GM18520 (cell line): ENCODE results near the gene SLBP.

ENCODE experiments used
- ATAC-seq: cut with Tn5 transposase; IDR thresholded peaks from one replicate; pipeline ENCODE4 v1.9.1; 2021; ENCODE audit not compliant: unreplicated experiment

The SLBP gene

DNA sequence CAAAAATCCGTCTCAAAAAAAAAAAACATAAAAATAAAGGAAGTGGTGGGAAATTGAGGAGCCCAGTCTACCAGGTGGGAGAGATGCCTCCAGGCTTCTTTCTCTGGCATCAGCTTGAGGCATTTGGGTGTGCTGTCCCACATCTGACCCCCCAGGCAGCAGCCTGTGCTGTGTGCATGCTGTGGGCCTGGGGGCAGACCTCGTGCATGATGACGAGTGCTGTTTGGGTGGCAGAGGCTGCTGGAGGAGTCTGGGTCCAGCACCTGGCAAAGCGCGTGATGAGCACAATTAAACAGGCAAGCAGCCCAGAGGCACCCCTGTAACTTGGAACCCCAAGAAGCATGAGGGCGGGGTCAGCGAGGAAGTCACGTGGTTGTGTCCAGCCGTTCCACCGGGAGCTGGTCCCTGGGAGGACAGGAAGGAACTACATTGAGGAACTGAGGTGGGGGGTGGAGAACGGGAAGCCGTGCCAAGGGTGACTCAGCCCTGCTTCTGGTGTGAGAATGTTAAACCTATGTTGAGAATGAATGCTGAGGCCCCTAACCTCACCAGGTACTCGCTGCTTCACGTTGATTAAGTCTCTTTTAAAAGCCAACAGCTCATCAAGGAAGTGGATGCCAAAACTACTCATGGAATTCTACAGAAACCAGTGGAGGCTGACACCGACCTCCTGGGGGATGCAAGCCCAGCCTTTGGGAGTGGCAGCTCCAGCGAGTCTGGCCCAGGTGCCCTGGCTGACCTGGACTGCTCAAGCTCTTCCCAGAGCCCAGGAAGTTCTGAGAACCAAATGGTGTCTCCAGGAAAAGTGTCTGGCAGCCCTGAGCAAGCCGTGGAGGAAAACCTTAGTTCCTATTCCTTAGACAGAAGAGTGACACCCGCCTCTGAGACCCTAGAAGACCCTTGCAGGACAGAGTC is 15.3 kb upstream of the SLBP start:
- ATAC-seq = no peak

DNA sequence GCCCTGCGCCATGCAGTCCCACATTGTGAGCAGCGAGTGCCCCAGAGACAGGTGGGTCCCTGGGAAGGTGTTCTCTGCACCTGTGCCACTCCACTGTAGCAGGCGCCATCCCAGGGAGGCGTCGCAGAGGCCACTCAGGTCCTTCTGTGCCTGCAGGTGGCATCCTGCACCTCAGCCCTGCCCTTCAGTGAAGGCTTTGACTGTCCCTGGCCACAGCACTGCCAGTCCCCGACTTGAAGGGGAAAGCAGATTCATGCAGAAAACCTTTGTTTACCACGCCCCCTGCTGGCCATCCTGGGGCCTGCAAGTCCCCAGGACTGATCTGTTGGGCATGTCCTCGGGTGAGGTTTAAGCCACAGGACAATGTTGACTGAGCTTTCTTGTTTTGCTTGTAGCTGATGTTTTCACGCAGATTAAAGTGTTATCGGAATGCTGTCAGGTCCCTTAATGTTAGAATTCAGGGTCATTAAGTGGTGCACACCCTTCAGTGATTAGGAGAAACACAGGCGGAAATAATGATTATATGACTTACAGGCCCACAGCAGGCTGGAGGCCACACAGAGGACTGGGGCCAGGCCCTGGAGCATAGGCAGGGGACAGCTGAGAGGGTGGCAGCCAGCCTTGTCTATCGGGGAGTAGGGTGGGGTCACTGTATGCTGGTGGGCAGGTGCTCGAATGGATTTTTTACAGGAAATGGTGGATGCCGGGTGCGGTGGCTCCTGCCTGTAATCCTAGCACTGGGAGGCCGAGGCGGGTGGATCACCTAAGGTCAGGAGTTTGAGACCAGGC is 14.2 kb upstream of the SLBP start:
- no peak for ATAC-seq

DNA sequence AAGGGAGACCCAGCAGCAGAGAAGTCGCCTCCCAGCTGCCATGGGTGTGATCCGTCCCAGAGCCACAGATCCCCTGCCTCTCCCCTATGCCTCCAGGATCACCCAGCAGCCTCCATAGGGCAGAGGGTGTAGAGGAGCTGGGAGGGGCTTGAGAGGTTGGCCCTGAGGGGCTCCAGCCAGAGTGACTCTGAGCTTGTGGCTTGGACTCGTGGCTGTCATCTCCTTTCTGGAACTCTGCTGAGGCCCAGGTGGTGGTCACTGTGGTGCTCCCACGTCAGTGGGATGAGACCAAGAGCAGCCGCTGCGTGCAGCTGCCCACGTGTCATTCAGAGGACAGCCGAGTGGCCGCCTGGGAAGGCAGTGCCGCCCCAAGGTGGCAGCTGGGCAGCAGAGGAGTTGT is 13.4 kb upstream of the SLBP start:
- no peak for ATAC-seq

DNA sequence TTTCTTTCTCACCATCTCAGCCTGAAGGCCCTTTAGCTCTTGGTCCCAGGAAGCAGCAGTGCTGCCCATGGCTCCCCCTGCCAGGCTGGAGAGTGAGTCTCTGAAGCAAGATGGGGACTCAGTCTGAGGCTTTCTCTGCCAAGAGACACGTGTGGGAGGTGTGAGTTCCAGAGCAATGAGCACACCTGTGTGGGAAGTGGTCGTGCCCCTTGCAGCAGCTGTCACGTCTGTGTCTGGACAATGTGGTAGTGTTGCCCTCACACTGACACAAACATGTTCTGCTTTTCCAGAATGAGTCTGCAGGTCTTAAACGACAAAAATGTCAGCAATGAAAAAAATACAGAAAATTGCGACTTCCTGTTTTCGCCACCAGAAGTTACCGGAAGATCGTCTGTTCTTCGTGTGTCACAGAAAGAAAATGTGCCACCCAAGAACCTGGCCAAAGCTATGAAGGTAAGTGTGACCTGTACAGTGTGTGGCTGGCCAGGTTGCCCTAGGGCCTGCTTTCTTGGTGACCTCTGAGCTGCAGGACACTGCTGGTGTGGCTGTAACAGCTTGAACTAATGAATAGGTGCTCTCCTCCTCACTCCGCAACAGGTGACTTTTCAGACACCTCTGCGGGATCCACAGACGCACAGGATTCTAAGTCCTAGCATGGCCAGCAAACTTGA is 11.1 kb upstream of the SLBP start:
- no peak for ATAC-seq

GRCh38 chr4:1722551-1723118 is 10.5 kb upstream of the SLBP start:
- ATAC-seq = no peak

DNA sequence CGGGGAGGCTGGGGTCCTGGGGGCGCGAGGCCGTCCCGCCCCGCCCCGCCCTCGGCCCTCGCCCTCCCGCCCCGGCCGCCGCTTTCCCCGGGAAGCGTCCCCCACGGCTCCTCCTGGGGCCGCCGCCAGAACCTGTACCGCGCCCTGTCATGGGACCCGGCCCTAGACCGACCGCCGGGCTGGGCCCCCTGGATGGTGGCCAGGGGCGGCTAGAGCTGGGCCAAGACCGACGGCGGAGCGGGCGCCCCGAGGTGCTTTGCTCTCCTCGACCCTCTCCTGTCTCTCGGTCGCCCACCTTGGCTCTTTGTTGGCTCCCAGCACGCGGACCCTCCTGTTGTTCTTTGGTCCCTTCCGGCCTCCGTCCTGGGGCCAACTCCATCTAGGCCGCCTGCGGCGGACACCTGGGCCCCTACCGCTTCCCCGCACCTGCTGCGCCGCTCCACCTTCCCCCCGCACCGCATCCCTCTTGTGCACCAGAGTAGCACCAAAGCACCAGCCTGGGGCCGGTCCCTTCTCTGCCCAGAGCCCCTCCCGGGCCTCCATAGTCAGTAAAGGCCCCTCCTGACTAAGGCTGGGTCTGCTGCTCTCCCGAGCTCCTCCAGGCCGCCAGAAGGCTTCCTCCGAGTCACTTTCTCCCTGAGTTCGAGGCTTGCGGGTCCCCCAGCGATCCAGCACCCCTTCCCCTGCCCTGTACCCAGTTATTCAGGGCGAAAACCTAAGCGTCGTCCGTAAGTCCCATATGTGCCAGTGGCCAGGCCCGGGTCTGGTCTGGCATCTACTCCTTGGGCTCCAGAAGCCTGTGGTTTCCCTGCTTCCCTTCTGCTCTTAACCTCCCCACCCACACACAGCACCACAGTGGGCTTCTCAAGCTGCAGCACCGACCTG is 9.8 kb upstream of the SLBP start:
- ATAC-seq = no peak

- ATAC-seq = peak; percentile 75
Observed at GRCh38 chr4:1721003-1721665, 9.0 kb upstream of the SLBP start, which contains the start of the genes TACC3 and TMEM129. TSS of gene TACC3 (plus strand) at chr4:1721521. CDS start at chr4:1723422, 1,901 bp downstream. TSS of gene TMEM129 (minus strand) at chr4:1721323. CDS start at chr4:1720837, 486 bp downstream.

DNA sequence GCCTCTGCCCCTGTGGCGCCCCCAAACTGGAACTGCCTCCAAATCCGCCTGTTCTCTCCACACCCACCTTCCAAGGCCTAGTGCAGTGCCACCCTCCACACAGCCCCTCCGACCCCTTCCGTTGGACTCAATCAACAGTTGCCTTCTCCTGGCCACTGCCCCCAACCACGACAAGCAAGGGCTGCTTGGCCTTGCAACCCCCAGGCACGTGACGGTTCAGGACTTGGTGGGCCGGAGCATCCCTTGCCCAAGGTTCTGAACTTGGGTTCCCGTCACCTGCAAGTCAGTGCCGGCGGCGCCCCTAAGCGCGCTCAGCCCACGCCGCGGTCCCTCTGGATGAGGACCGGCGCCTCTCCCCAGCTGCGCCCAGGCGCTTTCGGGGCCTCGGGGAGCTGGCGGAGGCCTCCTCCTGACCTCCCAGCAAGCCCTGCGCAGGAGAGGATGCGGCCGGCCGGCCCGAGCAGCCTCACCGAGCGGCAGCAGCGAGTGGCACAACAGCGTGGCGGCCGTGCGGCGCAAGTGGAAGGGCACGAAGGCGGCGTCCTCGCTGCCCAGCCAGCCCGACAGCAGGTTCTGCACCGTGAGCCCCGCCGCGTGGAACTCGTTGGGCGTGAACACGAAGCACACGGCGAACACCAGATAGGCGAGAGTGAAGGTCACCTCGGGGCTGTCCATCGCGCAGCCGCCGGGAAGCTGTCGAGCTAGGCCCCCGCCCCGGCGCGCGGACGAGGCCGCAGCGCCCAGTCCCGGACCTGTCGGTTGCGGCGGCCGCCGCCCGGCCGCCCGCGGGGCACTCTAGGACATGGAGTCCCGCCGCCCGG is 8.3 kb upstream of the SLBP start:
- ATAC-seq = peak; percentile 1

DNA sequence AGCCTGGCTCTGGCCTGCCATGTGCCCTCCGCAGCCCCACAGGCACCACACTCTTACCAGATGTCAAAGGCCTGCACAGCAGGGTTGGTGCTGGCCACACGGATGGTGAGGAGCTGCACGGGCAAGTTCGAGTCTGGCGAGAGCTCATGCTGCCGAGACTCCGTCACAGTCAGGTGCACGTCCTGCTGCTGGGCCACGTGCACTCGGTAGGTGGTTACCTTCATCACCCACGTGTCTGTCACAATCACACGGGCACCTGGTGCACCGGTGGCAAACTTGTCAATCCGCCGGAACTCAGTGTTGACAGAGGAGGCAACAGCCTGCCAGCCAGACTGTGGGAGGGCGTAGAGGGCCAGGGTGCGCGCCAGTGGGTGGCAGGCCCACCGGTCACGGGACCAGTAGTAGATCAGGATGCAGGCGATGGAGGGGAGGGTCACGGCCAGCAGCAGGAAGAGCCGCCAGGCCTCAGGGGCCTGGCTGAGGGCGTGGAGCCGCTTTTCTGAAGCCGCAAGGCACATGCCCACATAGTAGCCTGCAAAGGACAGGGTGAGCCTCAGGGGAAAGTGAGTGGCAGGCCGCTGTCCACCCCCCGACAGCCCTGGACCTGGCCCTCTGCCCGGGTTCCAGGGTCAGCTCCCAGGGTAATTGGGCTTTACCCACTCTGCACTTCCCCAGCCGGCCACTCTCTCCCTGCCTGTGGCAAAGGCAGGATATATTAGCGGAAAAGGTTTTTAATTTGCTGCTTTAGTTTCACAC is 6.2 kb upstream of the SLBP start:
- no peak for ATAC-seq

DNA sequence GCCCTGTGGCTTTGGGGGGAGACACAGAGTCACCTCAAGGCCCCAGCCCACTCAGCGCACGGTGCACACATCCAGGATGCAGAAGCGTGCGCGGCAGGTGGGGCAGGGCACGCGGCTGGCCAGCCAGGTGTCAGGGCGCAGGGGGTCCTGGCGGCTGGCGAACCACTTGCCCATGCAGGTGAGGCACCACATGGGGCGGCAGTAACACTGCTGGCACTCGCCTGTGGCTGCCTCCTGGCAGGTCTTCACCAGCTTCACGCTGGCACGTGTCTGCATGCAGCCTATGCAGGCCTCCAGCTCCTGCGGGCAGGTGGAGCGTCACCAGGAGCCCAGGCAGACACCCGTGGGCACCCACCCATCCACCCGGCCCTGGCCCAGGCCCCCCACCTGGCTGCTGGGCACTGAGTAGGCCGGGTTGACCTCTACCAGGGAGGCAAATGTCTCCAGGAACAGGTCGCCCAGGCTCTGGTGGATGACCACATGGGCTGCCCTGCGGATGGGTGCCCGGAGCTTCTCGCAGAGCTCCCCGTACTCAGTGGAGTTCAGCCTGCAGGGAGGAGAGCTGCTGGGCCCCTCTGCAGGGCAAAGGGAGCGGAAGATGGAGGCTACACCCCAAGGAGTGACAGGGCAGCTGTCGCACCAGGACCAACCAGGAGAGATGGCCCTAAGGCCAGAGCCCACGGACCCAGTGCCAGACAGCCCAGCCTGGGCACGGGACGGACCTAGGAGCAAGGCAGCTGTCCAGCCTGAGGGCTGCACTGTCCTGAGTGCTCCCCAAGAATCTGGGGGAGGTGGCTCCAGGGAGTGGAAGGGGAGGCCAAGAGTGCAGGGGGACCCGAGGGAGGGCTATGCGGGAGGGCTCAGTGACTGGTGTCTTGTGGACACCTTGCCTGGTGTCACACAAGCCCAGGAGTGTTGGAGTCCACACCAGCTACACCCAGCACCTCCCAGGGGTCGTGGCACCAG is 5.3 kb upstream of the SLBP start:
- ATAC-seq = no peak

DNA sequence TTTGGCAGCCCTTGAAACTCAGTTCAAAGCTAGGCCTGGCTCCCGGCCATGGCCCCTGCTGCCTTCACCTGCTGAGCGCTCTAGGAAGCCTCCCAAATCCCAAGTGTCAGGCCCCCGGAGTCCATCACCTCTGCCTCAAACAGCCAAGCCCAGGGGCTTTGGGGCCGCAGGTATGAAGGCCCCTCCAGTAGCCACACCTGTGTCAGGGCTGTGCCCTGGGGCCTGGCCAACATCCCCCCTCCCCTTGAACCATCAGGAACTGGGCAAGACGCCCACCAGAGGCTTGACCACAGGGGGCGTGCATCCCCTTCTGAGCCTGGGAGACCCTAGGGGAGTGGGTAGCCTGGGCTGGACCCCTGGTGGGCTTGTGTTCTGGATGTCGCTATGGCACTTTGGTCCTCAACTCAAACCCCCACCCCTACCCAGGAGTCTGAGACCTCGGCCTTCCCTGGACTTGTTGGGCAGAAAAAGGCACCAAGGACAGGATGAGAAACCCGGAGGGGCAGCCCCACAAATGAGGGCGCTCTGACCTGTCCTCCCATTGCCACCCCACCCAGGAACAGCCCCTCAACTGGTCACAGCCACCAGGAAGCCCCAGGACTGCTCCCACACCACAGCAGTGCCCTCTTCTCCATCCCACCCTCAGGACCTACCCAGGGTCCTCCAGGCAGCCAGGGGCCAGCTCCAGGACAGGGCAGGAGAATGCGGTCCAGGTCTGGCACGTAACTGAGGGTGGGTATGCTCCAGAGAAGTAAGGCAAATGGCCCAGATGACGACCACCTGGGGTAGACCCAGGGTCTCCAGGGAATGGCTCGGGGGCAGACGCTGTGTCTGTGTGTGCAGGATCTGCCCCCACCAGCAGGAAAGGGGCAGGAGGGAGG is 4.2 kb upstream of the SLBP start:
- no peak for ATAC-seq

GRCh38 chr4:1715002-1715758 is 3.1 kb upstream of the SLBP start:
- no peak for ATAC-seq

DNA sequence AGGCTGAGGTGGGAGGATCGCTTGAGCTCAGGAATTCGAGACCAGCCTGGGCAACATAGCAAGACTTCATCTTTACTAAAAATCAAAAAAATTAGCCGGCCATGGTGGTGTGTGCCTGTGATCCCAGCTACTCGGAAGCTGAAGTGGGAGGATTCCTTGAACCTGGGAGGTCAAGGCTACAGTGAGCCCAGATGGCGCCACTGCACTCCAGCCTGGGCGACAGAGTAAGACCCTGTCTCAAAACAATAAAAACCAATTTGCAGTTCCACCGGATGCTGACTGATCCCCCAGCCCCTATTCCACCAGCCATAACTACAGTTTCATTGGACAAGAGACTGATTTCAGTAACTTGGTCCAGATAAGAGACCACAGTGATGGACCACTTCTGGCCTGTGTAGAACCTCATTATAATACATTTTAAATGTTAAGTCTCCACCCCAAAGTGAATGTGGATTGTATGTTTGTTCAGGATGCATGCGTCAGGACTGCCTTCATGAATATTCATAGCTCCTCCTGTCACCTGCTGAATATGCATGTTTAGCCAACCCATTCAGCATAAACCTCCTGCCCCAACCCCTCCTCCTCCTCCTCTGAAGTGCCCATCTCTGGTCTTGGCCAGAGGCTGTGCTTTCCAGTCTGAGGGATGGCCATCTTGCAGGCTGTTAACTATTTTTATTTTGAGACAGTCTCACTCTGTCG is 2.3 kb upstream of the SLBP start:
- ATAC-seq = no peak

GRCh38 chr4:1713003-1713851 is 1.1 kb upstream of the SLBP start:
- no peak for ATAC-seq
